GM18520 (cell line): ENCODE results near the gene CEP72.
"Not testable (repeated sequence)": the region's sequence is repeated elsewhere in the genome, so short reads cannot be mapped to it uniquely, and the experiment has no call there.

ENCODE experiments used
- ATAC-seq: cut with Tn5 transposase; IDR thresholded peaks from one replicate; pipeline ENCODE4 v1.9.1; 2021; ENCODE audit not compliant: unreplicated experiment

Gene CEP72

GRCh38 chr5:611731-612486, at the start of gene CEP72:
CEP72 (plus strand) TSS chr5:612340; CDS start chr5:612362, 22 bp downstream.
- peak; percentile 62 for ATAC-seq

- ATAC-seq = no peak
Measured at GRCh38 chr5:565782-566440, 46.2 kb upstream of the CEP72 start.

GRCh38 chr5:566636-567309, 45.4 kb upstream of the CEP72 start:
- ATAC-seq = no peak

- no peak for ATAC-seq
Measured at GRCh38 chr5:567664-568060, 44.5 kb upstream of the CEP72 start.

- ATAC-seq = no peak
Measured at GRCh38 chr5:568061-568781, 43.9 kb upstream of the CEP72 start.

GRCh38 chr5:568809-569208, 43.3 kb upstream of the CEP72 start:
- no peak for ATAC-seq

- ATAC-seq = no peak
Measured at GRCh38 chr5:569358-569867, 42.7 kb upstream of the CEP72 start.

GRCh38 chr5:569868-570361, 42.2 kb upstream of the CEP72 start:
- ATAC-seq = no peak

- no peak for ATAC-seq
Measured at GRCh38 chr5:570446-570845, 41.7 kb upstream of the CEP72 start.

- ATAC-seq = no peak
Measured at GRCh38 chr5:570886-571285, 41.3 kb upstream of the CEP72 start.

- ATAC-seq = no peak
Measured at GRCh38 chr5:571791-572190, 40.3 kb upstream of the CEP72 start.

- no peak for ATAC-seq
Measured at GRCh38 chr5:572398-573019, 39.6 kb upstream of the CEP72 start.

- no peak for ATAC-seq
Measured at GRCh38 chr5:573206-573605, 38.9 kb upstream of the CEP72 start.

GRCh38 chr5:573976-574375, 38.2 kb upstream of the CEP72 start:
- no peak for ATAC-seq

GRCh38 chr5:574906-575305, 37.2 kb upstream of the CEP72 start:
- ATAC-seq = no peak

GRCh38 chr5:575636-576035, 36.5 kb upstream of the CEP72 start:
- ATAC-seq = no peak

GRCh38 chr5:577214-577613, 34.9 kb upstream of the CEP72 start:
- ATAC-seq = not testable (repeated sequence)

- ATAC-seq = no peak
Measured at GRCh38 chr5:577800-578199, 34.3 kb upstream of the CEP72 start.

GRCh38 chr5:579211-579610, 32.9 kb upstream of the CEP72 start:
- no peak for ATAC-seq

GRCh38 chr5:579746-580366, 32.3 kb upstream of the CEP72 start:
- ATAC-seq = no peak
